H9 (cell line): ENCODE measurements around the gene TACC2. TPM values are rescaled to one million over a fixed set of nuclear protein-coding genes. Genes with fewer than 3 reads are reported as not detected.

Experiments used
- DNase-seq: peaks from one replicate; pipeline ENCODE4 v3.0.0-alpha.2; 2017
- H2AFZ ChIP-seq: one replicate; pipeline ENCODE4 v1.6.1; 2013; ENCODE audit warnings: mild to moderate bottlenecking, low read length, control low read depth, moderate library complexity
- H2AK5ac ChIP-seq: 2 replicates; pipeline ENCODE4 v1.6.1; 2013; ENCODE audit warnings: low read length, control low read depth, mixed read lengths; ENCODE audit not compliant: insufficient read length
- H2BK120ac ChIP-seq: one replicate; pipeline ENCODE4 v1.6.1; 2013; ENCODE audit warnings: low read depth, mild to moderate bottlenecking, low read length, control low read depth, inconsistent platforms; ENCODE audit not compliant: poor library complexity, severe bottlenecking
- H2BK12ac ChIP-seq: 2 replicates; pipeline ENCODE4 v1.6.1; 2013; ENCODE audit warnings: low read length, control low read depth, mixed read lengths, low read depth; ENCODE audit not compliant: insufficient read length
- H2BK15ac ChIP-seq: 2 replicates; pipeline ENCODE4 v1.6.1; 2013; ENCODE audit warnings: low read depth, low read length, control low read depth
- H2BK20ac ChIP-seq: one replicate; pipeline ENCODE4 v1.6.1; 2013; ENCODE audit warnings: low read depth, mild to moderate bottlenecking, low read length, control low read depth, inconsistent platforms; ENCODE audit not compliant: poor library complexity, severe bottlenecking
- H2BK5ac ChIP-seq: 2 replicates; pipeline ENCODE4 v1.6.1; 2013; ENCODE audit warnings: low read length, control low read depth, mixed read lengths; ENCODE audit not compliant: insufficient read length
- H3K14ac ChIP-seq: 2 replicates; pipeline ENCODE4 v1.6.1; 2013; ENCODE audit warnings: low read length, control low read depth; ENCODE audit not compliant: insufficient read depth
- H3K18ac ChIP-seq: 2 replicates; pipeline ENCODE4 v1.6.1; 2013; ENCODE audit warnings: low read depth, mild to moderate bottlenecking, mixed read lengths, low read length, control low read depth; ENCODE audit not compliant: insufficient read length
- H3K23ac ChIP-seq: 2 replicates; pipeline ENCODE4 v1.6.1; 2013; ENCODE audit warnings: low read length, control low read depth, mixed read lengths, low read depth; ENCODE audit not compliant: insufficient read length
- H3K23me2 ChIP-seq: 2 replicates; pipeline ENCODE4 v1.6.1; 2013; ENCODE audit warnings: low read depth, mild to moderate bottlenecking, mixed read lengths, low read length, control low read depth; ENCODE audit not compliant: insufficient read length, poor library complexity, severe bottlenecking
- H3K27ac ChIP-seq: 2 replicates; pipeline ENCODE4 v1.5.1; 2013; ENCODE audit warnings: low read length, control low read depth, mixed read lengths, low read depth; ENCODE audit not compliant: insufficient read length
- H3K27me3 ChIP-seq: 2 replicates; pipeline ENCODE4 v1.6.1; 2013; ENCODE audit warnings: low read length, control low read depth, inconsistent platforms; ENCODE audit not compliant: insufficient read depth
- H3K4ac ChIP-seq: 2 replicates; pipeline ENCODE4 v1.6.1; 2013; ENCODE audit warnings: low read depth, mild to moderate bottlenecking, control low read depth, inconsistent platforms, low read length, moderate library complexity
- H3K4me1 ChIP-seq: 2 replicates; pipeline ENCODE4 v1.6.1; 2013; ENCODE audit warnings: low read length, control low read depth, inconsistent platforms; ENCODE audit not compliant: insufficient read depth
- H3K4me2 ChIP-seq: 2 replicates; pipeline ENCODE4 v1.6.1; 2013; ENCODE audit warnings: low read length, control low read depth, mixed read lengths; ENCODE audit not compliant: insufficient read length, insufficient read depth
- H3K56ac ChIP-seq: 2 replicates; pipeline ENCODE4 v1.6.1; 2013; ENCODE audit warnings: low read depth, mild to moderate bottlenecking, mixed read lengths, low read length, control low read depth; ENCODE audit not compliant: insufficient read length
- H3K79me1 ChIP-seq: 2 replicates; pipeline ENCODE4 v1.6.1; 2013; ENCODE audit warnings: low read depth, mild to moderate bottlenecking, moderate library complexity, low read length, control low read depth, inconsistent platforms; ENCODE audit not compliant: insufficient read depth, poor library complexity, severe bottlenecking
- H3K79me2 ChIP-seq: 2 replicates; pipeline ENCODE4 v1.6.1; 2013; ENCODE audit warnings: low read length, control low read depth, inconsistent platforms; ENCODE audit not compliant: insufficient read depth
- H3K9ac ChIP-seq: 2 replicates; pipeline ENCODE4 v1.6.1; 2013; ENCODE audit warnings: low read length, control low read depth, mixed read lengths; ENCODE audit not compliant: insufficient read length; ENCODE audit errors: extremely low read depth
- H3K9me3 ChIP-seq: one replicate; pipeline ENCODE4 v1.6.1; 2013; ENCODE audit warnings: low read depth, low read length, inconsistent platforms; ENCODE audit not compliant: control insufficient read depth
- H3T11ph ChIP-seq: one replicate; pipeline ENCODE4 v1.6.1; 2013; ENCODE audit warnings: mild to moderate bottlenecking, low read length, control low read depth, inconsistent platforms
- H4K20me1 ChIP-seq: one replicate; pipeline ENCODE4 v1.6.1; 2013; ENCODE audit not compliant: control insufficient read depth, insufficient read length, insufficient read depth
- H4K5ac ChIP-seq: 2 replicates; pipeline ENCODE4 v1.6.1; 2013; ENCODE audit warnings: low read depth, mild to moderate bottlenecking, mixed read lengths, low read length, control low read depth; ENCODE audit not compliant: insufficient read length
- H4K8ac ChIP-seq: replicated peaks from 2 replicates; pipeline ENCODE4 v1.6.1; 2013; ENCODE audit warnings: low read length, control low read depth, mixed read lengths, low read depth; ENCODE audit not compliant: insufficient read length
- H4K91ac ChIP-seq: 2 replicates; pipeline ENCODE4 v1.6.1; 2013; ENCODE audit warnings: low read depth, mild to moderate bottlenecking, moderate library complexity, mixed read lengths, low read length, control low read depth; ENCODE audit not compliant: insufficient read length
- H3K27ac Mint-ChIP-seq, 3 experiments: 2 replicates in 2 of 3; 3 replicates in 1 of 3; pipeline ENCODE4 v1.8.0; 2020 to 2021; ENCODE audit warnings: mixed read lengths in 3 of 3, mild to moderate bottlenecking in 1 of 3, moderate library complexity in 1 of 3
- H3K27me3 Mint-ChIP-seq: 2 replicates; pipeline ENCODE4 v1.8.0; 2021; ENCODE audit warnings: low read depth, mild to moderate bottlenecking, moderate library complexity, mixed read lengths
- H3K36me3 Mint-ChIP-seq, 3 experiments: 2 replicates in 2 of 3; 3 replicates in 1 of 3; pipeline ENCODE4 v1.8.0; 2020 to 2021; ENCODE audit warnings: low read depth in 3 of 3, mixed read lengths in 3 of 3; ENCODE audit not compliant: insufficient read depth in 1 of 3
- H3K4me1 Mint-ChIP-seq, 2 experiments: 2 replicates each; pipeline ENCODE4 v1.8.0; 2020; ENCODE audit warnings: mixed read lengths in 2 of 2
- H3K4me3 Mint-ChIP-seq, 2 experiments: 2 replicates in 1 of 2; 3 replicates in 1 of 2; pipeline ENCODE4 v1.8.0; 2020 to 2021; ENCODE audit warnings: mild to moderate bottlenecking in 2 of 2, mixed read lengths in 2 of 2, moderate library complexity in 1 of 2
- H3K9me3 Mint-ChIP-seq, 2 experiments: 2 replicates in 1 of 2; 3 replicates in 1 of 2; pipeline ENCODE4 v1.8.0; 2020; ENCODE audit warnings: mild to moderate bottlenecking in 2 of 2, mixed read lengths in 2 of 2, moderate library complexity in 1 of 2
- WGBS: extraction: QIAGEN DNeasy Blood & Tissue Kit; methylation state at CpG from one replicate; pipeline ENCODE4 v1.1.7; 2013; ENCODE audit warnings: missing lambda C conversion rate, low lambda C conversion rate, mixed read lengths; ENCODE audit not compliant: insufficient read length; ENCODE audit errors: extremely low coverage; 5-methylcytosine and 5-hydroxymethylcytosine counted together
- total RNA-seq: library from RNA; stranded (reverse); gene quantifications from 2 replicates; pipeline ENCODE4 v1.2.1, GENCODE V29; 2021
- TF ChIP-seq, protein P1 (sequence below): fragments of 200-600 bp; sonication (generic); conservative IDR thresholded peaks from 3 replicates; pipeline ENCODE4 v1.8.0; 2021; ENCODE audit warnings: antibody characterized with exemption, mild to moderate bottlenecking

Gene TACC2
- total RNA-seq, 1 experiment from 2014 or later: 58.1 TPM

GRCh38 chr10:122127943-122128342, 139.0 kb downstream of the TACC2 start:
- H3K4ac ChIP-seq: no peak overlapping the region
- H3K27me3 ChIP-seq: no peaks in the 10 kb centered on the region
- no peak overlapping the region for H2AFZ ChIP-seq
- H2BK5ac ChIP-seq: no peak overlapping the region
- H3K4me3 Mint-ChIP-seq: no peak overlapping the region
- H2BK12ac ChIP-seq: no peak overlapping the region
- no peak for DNase-seq
- H4K20me1 ChIP-seq: no peaks in the 10 kb centered on the region
- no peak overlapping the region; the same call in 1 of the 2 replicates for H3K14ac ChIP-seq
- H3K27ac ChIP-seq: no peak overlapping the region
- no peak overlapping the region for H3K4me2 ChIP-seq
- H3K4me1 ChIP-seq: no peaks in the 10 kb centered on the region; the same call in 1 of the 2 replicates
- H3K56ac ChIP-seq: no peak overlapping the region
- H2AK5ac ChIP-seq: no peak overlapping the region
- H3K27ac Mint-ChIP-seq: peak overlapping the region in 1 of 3 experiments; percentile 77; a peak in 1 of 7 replicates
- WGBS: no CpG with 5 or more reads among the region's 8 CpGs
- H3K79me2 ChIP-seq: peaks cover 2% of the 10 kb centered on the region; the same call in 1 of the 2 replicates
- H2BK20ac ChIP-seq: no peak overlapping the region
- H2BK15ac ChIP-seq: no peak overlapping the region
- no peak overlapping the region for H3K9ac ChIP-seq
- H3T11ph ChIP-seq: no peak overlapping the region
- no peak overlapping the region for H2BK120ac ChIP-seq
- H3K23ac ChIP-seq: no peak overlapping the region
- H3K9me3 Mint-ChIP-seq: peaks cover 0 to 4% of the 10 kb centered on the region in 2 experiments; a peak in 1 of 5 replicates
- no peak overlapping the region for H4K8ac ChIP-seq
- H3K79me1 ChIP-seq: no peaks in the 10 kb centered on the region
- H3K18ac ChIP-seq: no peak overlapping the region
- H4K5ac ChIP-seq: no peak overlapping the region
- no peaks in the 10 kb centered on the region; the same call in 1 of the 2 replicates for H3K27me3 Mint-ChIP-seq
- no peaks in the 10 kb centered on the region for H3K23me2 ChIP-seq
- peaks cover 43 to 58% of the 10 kb centered on the region in 2 experiments for H3K4me1 Mint-ChIP-seq
- TF ChIP-seq, protein P1, sequence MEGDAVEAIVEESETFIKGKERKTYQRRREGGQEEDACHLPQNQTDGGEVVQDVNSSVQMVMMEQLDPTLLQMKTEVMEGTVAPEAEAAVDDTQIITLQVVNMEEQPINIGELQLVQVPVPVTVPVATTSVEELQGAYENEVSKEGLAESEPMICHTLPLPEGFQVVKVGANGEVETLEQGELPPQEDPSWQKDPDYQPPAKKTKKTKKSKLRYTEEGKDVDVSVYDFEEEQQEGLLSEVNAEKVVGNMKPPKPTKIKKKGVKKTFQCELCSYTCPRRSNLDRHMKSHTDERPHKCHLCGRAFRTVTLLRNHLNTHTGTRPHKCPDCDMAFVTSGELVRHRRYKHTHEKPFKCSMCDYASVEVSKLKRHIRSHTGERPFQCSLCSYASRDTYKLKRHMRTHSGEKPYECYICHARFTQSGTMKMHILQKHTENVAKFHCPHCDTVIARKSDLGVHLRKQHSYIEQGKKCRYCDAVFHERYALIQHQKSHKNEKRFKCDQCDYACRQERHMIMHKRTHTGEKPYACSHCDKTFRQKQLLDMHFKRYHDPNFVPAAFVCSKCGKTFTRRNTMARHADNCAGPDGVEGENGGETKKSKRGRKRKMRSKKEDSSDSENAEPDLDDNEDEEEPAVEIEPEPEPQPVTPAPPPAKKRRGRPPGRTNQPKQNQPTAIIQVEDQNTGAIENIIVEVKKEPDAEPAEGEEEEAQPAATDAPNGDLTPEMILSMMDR: no peak
- H3K9me3 ChIP-seq: no peaks in the 10 kb centered on the region
- peaks cover 0 to 20% (median 2%) of the 10 kb centered on the region in 3 experiments; a peak in 6 of 7 replicates for H3K36me3 Mint-ChIP-seq
- H4K91ac ChIP-seq: no peak overlapping the region
